ENCODE measurements around the gene C1RL. TPM values are rescaled to one million over a fixed set of nuclear protein-coding genes. Genes with fewer than 3 reads are reported as not detected.
"Not testable (repeated sequence)": the region's sequence is repeated elsewhere in the genome, so short reads cannot be mapped to it uniquely, and the experiment has no call there.

Gene C1RL
- total and polyA plus RNA-seq, 2 of the 4 experiments (the other 2 are of a cell fraction) = 9.1 to 12.3 TPM

DNA sequence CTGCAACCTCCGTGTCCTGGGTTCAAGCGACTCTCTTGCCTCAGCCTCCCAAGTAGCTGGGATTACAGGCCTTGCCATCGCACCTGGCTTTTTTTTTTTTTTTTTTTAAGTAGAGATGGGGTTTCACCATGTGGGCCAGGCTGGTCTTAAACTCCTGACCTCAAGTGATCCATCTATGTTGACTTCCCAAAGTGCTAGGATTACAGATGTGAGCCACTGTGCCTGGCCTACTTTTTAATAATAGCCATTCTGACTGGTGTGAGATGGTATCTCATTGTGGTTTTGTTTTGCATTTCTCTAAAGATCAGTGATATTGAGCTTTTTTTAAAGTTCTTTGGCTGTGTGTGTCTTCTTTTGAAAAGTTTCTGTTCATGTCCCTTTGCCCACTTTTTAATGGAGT is 59.0 kb downstream of the C1RL start:
- no CpG with 5 or more reads among the region's 3 CpGs for WGBS, 2 experiments (ENCODE audit: extremely low coverage in 2 of 2, insufficient read length in 1 of 2)
- H3K18ac ChIP-seq (ENCODE audit: low read depth, low read length); H4K5ac ChIP-seq (ENCODE audit: low read depth, low read length); DNase-seq; H3K79me1 ChIP-seq (ENCODE audit: low read depth in 1 of 2, low read length in 2 of 2); H3K4ac ChIP-seq (ENCODE audit: low read depth, low read length); ATAC-seq (ENCODE audit: low read depth); H4K8ac ChIP-seq (ENCODE audit: low read depth in 2 of 2, low read length in 2 of 2); H4K91ac ChIP-seq (ENCODE audit: insufficient read depth, low read depth, low read length); H3K4me1 ChIP-seq (ENCODE audit: control insufficient read depth, insufficient read depth, low read length); H3K27ac ChIP-seq (ENCODE audit: insufficient read depth, low read length); H3K36me3 ChIP-seq (ENCODE audit: control insufficient read depth, insufficient read depth, low read length); H3K9me1 ChIP-seq (ENCODE audit: insufficient read depth, low read length); H2BK5ac ChIP-seq (ENCODE audit: low read depth, low read length, poor library complexity, severe bottlenecking); POLR2A ChIA-PET (ENCODE audit: unreplicated experiment); H3K9ac ChIP-seq (ENCODE audit: low read depth, low read length); H3K14ac ChIP-seq (replicated peaks; ENCODE audit: low read depth, low read length); intact Hi-C loops (cut with micrococcal nuclease); H2AFZ ChIP-seq (replicated peaks; ENCODE audit: low read length, poor library complexity); H3K4me2 ChIP-seq (ENCODE audit: low read depth, low read length); H2BK15ac ChIP-seq (ENCODE audit: low read depth, low read length); H3K4me3 ChIP-seq (ENCODE audit: insufficient read depth, low read depth, low read length); H2BK20ac ChIP-seq (ENCODE audit: low read depth, low read length); H2BK120ac ChIP-seq (ENCODE audit: low read depth, low read length); dilution Hi-C loops (cut with HindIII; ENCODE audit: low sequenced_read_pairs, unreplicated experiment); H3K56ac ChIP-seq (ENCODE audit: extremely low read depth, insufficient read depth, low read length); H3K9me3 ChIP-seq (ENCODE audit: control insufficient read depth, insufficient read depth, low read length); H2AK9ac ChIP-seq (replicated peaks; ENCODE audit: low read depth, low read length, poor library complexity); H4K20me1 ChIP-seq (ENCODE audit: insufficient read depth, low read length); BruUV-seq (replicated peaks); H2AK5ac ChIP-seq (ENCODE audit: low read depth, low read length); H3K23ac ChIP-seq (ENCODE audit: low read depth, low read length): not testable (repeated sequence)
- CTCF ChIA-PET = interaction anchor here (0.6 to 1.1 kb wide), 2 partner anchors 42 to 59 kb away, joined by 3 read pairs; no protein-coding TSS in a partner anchor
- H3K27me3 ChIP-seq (ENCODE audit: control insufficient read depth, insufficient read depth, low read length) = peaks cover 14% of the 10 kb centered on the region
- in situ Hi-C loops (cut with MboI; ENCODE audit: low sequenced_read_pairs) = loop anchor here (25.0 kb wide), 1 partner anchor 587 kb away; no protein-coding TSS in a partner anchor

DNA sequence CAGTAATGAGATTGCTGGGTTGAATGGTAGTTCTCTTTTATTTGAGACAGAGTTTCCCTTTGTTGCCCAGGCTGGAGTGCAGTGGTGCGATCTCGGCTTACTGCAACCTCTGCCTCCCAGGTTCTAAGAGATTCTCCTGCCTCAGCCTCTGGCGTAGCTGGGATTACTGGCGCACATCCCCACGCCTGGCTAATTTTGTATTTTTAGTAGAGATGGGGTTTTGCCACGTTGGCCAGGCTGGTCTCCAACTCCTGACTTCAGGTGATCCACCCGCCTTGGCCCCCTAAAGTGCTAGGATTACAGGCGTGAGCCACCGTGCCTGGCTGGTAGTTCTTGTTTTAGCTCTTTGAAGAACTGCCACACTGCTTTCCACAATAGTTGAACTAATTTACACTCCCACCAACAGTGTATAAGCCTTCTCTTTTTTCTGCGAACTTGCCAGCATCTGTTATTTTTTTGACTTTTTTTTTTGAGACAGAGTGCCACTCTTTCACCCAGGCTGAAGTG is 59.5 kb downstream of the C1RL start:
- H4K5ac ChIP-seq (ENCODE audit: low read depth, low read length); H3K4ac ChIP-seq (ENCODE audit: low read depth, low read length); dilution Hi-C loops (cut with HindIII; ENCODE audit: low sequenced_read_pairs, unreplicated experiment); H3K56ac ChIP-seq (ENCODE audit: extremely low read depth, insufficient read depth, low read length); H3K79me1 ChIP-seq (ENCODE audit: low read depth in 1 of 2, low read length in 2 of 2); intact Hi-C loops (cut with micrococcal nuclease); H3K4me1 ChIP-seq (ENCODE audit: control insufficient read depth, insufficient read depth, low read length); H2BK5ac ChIP-seq (ENCODE audit: low read depth, low read length, poor library complexity, severe bottlenecking); H3K4me2 ChIP-seq (ENCODE audit: low read depth, low read length); H3K14ac ChIP-seq (replicated peaks; ENCODE audit: low read depth, low read length); H3K18ac ChIP-seq (ENCODE audit: low read depth, low read length); DNase-seq; H3K36me3 ChIP-seq (ENCODE audit: control insufficient read depth, insufficient read depth, low read length); H4K91ac ChIP-seq (ENCODE audit: insufficient read depth, low read depth, low read length); BruUV-seq (replicated peaks); H4K20me1 ChIP-seq (ENCODE audit: insufficient read depth, low read length); H3K23ac ChIP-seq (ENCODE audit: low read depth, low read length); H2BK120ac ChIP-seq (ENCODE audit: low read depth, low read length); H3K9me1 ChIP-seq (ENCODE audit: insufficient read depth, low read length); H2BK15ac ChIP-seq (ENCODE audit: low read depth, low read length); H2AFZ ChIP-seq (replicated peaks; ENCODE audit: low read length, poor library complexity); in situ Hi-C loops (cut with MboI; ENCODE audit: low sequenced_read_pairs); H3K9me3 ChIP-seq (ENCODE audit: control insufficient read depth, insufficient read depth, low read length); ATAC-seq (ENCODE audit: low read depth); H2AK9ac ChIP-seq (replicated peaks; ENCODE audit: low read depth, low read length, poor library complexity); H2BK20ac ChIP-seq (ENCODE audit: low read depth, low read length); H3K4me3 ChIP-seq (ENCODE audit: insufficient read depth, low read depth, low read length); H2AK5ac ChIP-seq (ENCODE audit: low read depth, low read length); H4K8ac ChIP-seq (ENCODE audit: low read depth in 2 of 2, low read length in 2 of 2); H3K27ac ChIP-seq (ENCODE audit: insufficient read depth, low read length); POLR2A ChIA-PET (ENCODE audit: unreplicated experiment); H3K9ac ChIP-seq (ENCODE audit: low read depth, low read length): not testable (repeated sequence)
- peaks cover 11% of the 10 kb centered on the region for H3K27me3 ChIP-seq (ENCODE audit: control insufficient read depth, insufficient read depth, low read length)
- WGBS, 2 experiments (ENCODE audit: extremely low coverage in 2 of 2, insufficient read length in 1 of 2) = 76% methylated on average over 4 of the region's 10 CpGs; no CpG with 5 or more reads in 1 of the 2 experiments
- CTCF ChIA-PET = interaction anchor here (0.6 kb wide), 1 partner anchor 41 kb away, joined by 3 read pairs; no protein-coding TSS in a partner anchor

Data from IMR-90 (cell line).